ENCODE results near the gene VWA8.

DNA sequence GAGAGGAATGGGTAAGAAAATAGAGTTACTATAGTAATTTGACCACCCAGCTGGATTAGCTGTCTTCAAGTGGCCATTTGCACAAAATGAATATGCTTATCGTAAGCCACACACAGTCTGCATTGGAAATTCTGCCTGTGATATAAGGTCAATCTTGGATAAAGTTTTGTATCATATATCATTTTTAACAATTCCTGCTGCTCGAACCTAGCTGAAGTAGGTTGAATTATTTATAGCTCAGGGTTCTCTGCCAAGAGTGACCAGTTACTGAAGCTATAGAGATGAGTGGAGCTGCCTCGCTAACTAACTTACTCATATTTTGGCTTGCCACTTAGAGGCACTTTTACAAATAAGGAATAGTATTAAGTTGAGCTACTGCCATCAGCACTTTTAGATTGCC, 282.7 kb downstream of the VWA8 start:
- TF ChIP-seq SIN3A (IDR thresholded peaks at IDR 0.05; ENCODE audit: borderline replicate concordance, insufficient read depth, low read length) (no peak), POLR2AphosphoS5 (IDR thresholded peaks at IDR 0.05; ENCODE audit: low read depth, low read length) (no peak)
